Left ventricle myocardium inferior (tissue), 1 donor: Measurements from ENCODE around the gene STK17A. TPM values are rescaled to one million over a fixed set of nuclear protein-coding genes. Genes with fewer than 3 reads are reported as not detected.

ENCODE experiments used
- DNase-seq: peaks from one replicate; pipeline ENCODE4 v3.0.0-alpha.2; 2020
- H3K27ac ChIP-seq: fragments of 200-600 bp; replicated peaks from 2 replicates; pipeline ENCODE4 v1.8.0; 2021
- H3K27me3 ChIP-seq: fragments of 200-600 bp; 2 replicates; pipeline ENCODE4 v1.8.0; 2021; ENCODE audit warnings: low read depth
- H3K36me3 ChIP-seq: fragments of 200-600 bp; 2 replicates; pipeline ENCODE4 v1.8.0; 2021
- H3K4me1 ChIP-seq: fragments of 200-600 bp; 2 replicates; pipeline ENCODE4 v1.8.0; 2021
- H3K4me3 ChIP-seq: fragments of 200-600 bp; 2 replicates; pipeline ENCODE4 v1.8.0; 2021; ENCODE audit warnings: mild to moderate bottlenecking, moderate library complexity
- H3K9me3 ChIP-seq: fragments of 200-600 bp; replicated peaks from 2 replicates; pipeline ENCODE4 v1.8.0; 2021
- CTCF ChIP-seq: fragments of 200-600 bp; IDR thresholded peaks from 2 replicates; pipeline ENCODE4 v1.8.0; 2021; ENCODE audit warnings: antibody characterized with exemption, mild to moderate bottlenecking, borderline replicate concordance
- intact Hi-C: fragments of 100-400 bp; cut with micrococcal nuclease; formaldehyde crosslinking; loops from one replicate; pipeline ENCODE4 v1.11.0; 2022
- total RNA-seq: library from RNA; stranded (reverse); fragmentation: NEBNext Ultra II Directional; extraction: Animal tissue kit (Norgen Biotek cat#: 25700); gene quantifications from one replicate; pipeline ENCODE4 v1.2.1, GENCODE V29; 2021
- donor health status: DM: no; HTN: yes; CAD: no; lungs with severe emphysema.

The STK17A gene
- total RNA-seq, 1 donor from 2014 or later: 32.3 TPM

GRCh38 chr7:43550427-43550826, 32.5 kb upstream of the STK17A start:
- no peak for TF ChIP-seq CTCF
- no peak overlapping the region for H3K27ac ChIP-seq
- DNase-seq: no peak
- H3K9me3 ChIP-seq: no peaks in the 10 kb centered on the region
- no peak overlapping the region for H3K4me3 ChIP-seq
- H3K4me1 ChIP-seq: peaks cover 17% of the 10 kb centered on the region
- no peaks in the 10 kb centered on the region for H3K27me3 ChIP-seq
- H3K36me3 ChIP-seq: no peaks in the 10 kb centered on the region
- intact Hi-C loops: no loop called here

DNA sequence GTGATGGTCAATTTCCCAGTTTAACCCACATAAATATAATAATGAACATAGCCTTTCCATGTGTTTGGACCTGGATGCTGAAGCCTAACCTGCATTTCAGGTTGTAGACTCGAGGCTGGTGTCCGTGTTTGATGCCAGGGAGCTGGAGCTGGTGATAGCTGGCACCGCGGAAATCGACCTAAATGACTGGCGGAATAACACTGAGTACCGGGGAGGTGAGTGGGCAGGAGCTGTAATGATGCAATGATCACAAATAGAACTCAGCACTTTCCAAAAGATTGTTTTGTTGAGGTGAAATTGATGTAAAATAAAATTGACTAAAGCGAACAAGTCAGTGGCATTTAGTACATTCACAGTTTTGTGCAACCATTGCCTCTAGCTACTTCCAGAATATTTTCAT, 30.8 kb upstream of the STK17A start:
- intact Hi-C loops: no loop called here
- Histone ChIP-seq H3K9me3 (no peaks in the 10 kb centered on the region), H3K4me3 (no peak overlapping the region), H3K36me3 (no peaks in the 10 kb centered on the region), H3K4me1 (peaks cover 17% of the 10 kb centered on the region), H3K27ac (no peak overlapping the region), H3K27me3 (no peaks in the 10 kb centered on the region)
- DNase-seq: no peak
- TF ChIP-seq CTCF: no peak

- no peak for DNase-seq
- peak overlapping the region; percentile 54 for H3K27ac ChIP-seq
- peaks cover 17% of the 10 kb centered on the region for H3K4me1 ChIP-seq
- intact Hi-C loops: no loop called here
- no peak for TF ChIP-seq CTCF
- no peaks in the 10 kb centered on the region for H3K9me3 ChIP-seq
- no peak overlapping the region for H3K4me3 ChIP-seq
- no peaks in the 10 kb centered on the region for H3K36me3 ChIP-seq
- no peaks in the 10 kb centered on the region for H3K27me3 ChIP-seq
Measured at GRCh38 chr7:43553999-43554398, 28.9 kb upstream of the STK17A start.

DNA sequence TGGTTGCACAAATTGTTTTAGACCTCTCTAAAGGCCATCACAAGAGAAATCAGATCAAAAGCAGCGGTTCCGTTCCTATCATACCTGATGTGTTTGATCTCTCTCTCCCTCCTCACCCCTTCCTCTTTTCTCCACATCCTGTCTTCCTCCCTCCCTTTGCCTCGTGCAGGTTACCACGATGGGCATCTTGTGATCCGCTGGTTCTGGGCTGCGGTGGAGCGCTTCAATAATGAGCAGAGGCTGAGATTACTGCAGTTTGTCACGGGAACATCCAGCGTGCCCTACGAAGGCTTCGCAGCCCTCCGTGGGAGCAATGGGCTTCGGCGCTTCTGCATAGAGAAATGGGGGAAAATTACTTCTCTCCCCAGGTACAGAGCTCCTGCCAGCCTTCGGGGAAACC, 28.5 kb upstream of the STK17A start:
- DNase-seq: no peak
- intact Hi-C loops: no loop called here

GRCh38 chr7:43557831-43558495, 24.9 kb upstream of the STK17A start:
- Histone ChIP-seq H3K27ac (no peak overlapping the region), H3K9me3 (no peaks in the 10 kb centered on the region), H3K4me3 (no peak overlapping the region), H3K4me1 (peaks cover 17% of the 10 kb centered on the region), H3K36me3 (no peaks in the 10 kb centered on the region), H3K27me3 (peaks cover 4% of the 10 kb centered on the region)
- no peak for TF ChIP-seq CTCF
- DNase-seq: no peak
- intact Hi-C loops: no loop called here

More for the DNA sequence above, 28.5 kb upstream of the STK17A start:
- Histone ChIP-seq H3K36me3 (no peaks in the 10 kb centered on the region), H3K4me1 (peaks cover 17% of the 10 kb centered on the region), H3K27ac (peak overlapping the region; percentile 54), H3K4me3 (no peak overlapping the region), H3K9me3 (no peaks in the 10 kb centered on the region), H3K27me3 (no peaks in the 10 kb centered on the region)
- no peak for TF ChIP-seq CTCF
